HG03457 (cell line): ENCODE results near the gene ZNF492.
"Not testable (repeated sequence)": the region's sequence is repeated elsewhere in the genome, so short reads cannot be mapped to it uniquely, and the experiment has no call there.

Experiments
- ATAC-seq: cut with Tn5 transposase; IDR thresholded peaks from one replicate; pipeline ENCODE4 v1.9.1; 2021; ENCODE audit warnings: moderate number of reproducible peaks; ENCODE audit not compliant: unreplicated experiment

Gene ZNF492

DNA sequence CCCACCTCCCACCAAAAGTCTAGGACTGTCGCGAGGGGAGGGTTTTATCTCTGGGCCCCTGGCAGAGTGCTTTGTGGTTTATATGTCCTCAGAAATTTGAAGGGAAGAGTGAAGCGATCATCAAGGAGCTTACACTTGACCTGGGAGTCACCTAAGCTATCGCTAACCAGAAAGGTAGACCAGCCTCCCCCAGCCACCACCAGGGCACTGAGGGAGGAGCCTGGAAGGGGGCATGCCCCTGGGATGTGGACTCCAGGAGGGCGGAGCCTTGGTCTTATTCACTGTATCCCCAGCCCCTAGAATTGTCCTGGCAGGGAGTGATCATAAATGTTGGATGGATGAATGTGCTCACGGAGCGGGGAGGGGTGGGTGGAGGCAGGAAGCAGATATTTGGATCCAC is 16.9 kb upstream of the ZNF492 start:
- not testable (repeated sequence) for ATAC-seq

DNA sequence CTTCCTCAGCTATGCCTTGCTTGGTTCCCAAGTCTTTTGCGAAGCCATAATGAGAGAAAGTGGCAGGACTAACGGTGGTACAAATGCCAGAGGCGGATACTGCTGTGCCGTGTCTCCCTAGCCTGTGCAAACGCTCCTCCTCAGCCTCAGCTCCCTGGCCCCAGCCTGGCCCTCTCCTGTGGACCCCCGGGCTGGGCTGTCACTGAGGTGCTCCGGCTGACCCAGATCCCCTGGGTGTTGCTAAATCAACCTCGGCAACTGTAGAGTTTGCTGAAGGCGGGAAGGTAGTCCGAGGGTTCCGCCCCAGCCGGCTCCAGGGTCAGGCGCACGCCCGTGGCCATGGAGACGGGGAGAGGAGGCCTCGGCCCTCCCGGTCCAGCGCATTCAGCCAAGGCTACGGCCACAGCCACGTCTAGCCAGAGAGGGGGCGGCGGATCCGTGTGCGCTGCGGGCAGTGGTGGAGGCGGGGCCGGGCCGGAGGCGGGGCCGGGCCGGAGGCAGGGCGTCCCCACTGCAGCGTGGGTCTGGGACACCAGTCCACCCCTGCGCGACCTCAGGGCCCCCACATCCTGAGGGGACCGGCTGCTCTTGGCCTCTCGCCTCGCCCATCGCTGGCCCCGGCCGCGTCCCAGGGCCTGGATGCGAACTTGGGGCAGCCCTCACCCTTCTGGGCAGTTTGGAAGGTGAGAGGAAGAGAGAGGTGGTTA is 16.4 kb upstream of the ZNF492 start:
- ATAC-seq: no peak

DNA sequence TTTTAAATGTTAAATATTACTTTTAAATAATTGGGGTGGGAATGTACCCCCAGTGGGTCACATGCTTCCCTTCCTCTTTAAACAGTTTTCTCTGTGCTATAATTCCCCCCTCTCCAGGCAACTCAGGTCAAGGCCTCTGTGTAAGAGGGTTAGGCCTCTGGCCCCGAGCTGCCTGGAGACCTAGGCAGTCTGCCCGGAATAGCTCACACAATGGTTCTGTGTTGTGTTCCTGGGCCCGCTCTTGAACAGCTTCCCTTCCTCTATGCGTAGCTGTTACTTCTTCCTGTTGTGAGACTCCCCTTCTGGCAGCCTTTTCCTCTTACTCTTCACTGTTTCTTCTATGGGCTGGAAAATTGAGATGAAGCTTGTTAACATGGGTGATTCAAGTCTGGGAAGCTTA is 14.8 kb upstream of the ZNF492 start:
- ATAC-seq: no peak

DNA sequence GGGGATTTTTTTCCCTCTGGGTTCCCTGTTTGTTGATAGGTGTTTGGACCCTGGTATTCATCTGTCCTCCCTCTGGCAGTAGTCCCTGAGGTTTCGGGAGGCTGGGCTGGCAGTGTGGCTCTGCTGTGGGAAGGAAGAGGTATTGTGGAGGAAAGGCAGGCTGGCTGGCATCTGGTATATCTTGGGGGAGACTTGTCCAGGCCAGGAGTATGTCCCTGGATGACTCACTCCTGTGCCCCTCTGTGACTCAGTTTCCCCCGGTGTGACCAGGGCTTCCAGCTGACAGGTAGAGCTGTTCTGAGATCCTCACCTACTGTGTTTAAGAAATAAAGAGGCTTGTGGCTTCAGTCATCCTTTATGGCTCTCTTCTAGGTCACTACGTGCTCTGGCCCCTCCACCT is 14.2 kb upstream of the ZNF492 start:
- ATAC-seq: no peak

DNA sequence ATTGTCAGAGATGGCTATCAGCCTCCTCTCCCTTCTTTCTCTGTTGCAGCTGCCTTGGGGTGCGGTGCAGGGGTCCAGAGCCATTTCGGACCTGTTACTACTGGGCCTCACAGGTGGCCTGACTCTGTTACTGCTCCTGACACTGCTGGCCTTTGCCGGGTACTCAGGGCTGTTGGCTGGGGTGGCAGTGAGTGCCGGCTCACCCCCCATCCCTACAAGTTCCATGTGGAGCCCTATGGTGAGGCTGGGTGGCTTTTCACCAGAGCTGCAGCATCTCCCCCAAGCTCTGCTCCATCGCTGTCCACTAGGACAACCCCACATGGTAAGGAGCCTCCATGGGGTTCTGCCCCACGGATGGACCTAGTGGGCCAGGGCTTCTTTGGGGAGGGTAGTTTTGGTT is 13.7 kb upstream of the ZNF492 start:
- ATAC-seq: no peak

DNA sequence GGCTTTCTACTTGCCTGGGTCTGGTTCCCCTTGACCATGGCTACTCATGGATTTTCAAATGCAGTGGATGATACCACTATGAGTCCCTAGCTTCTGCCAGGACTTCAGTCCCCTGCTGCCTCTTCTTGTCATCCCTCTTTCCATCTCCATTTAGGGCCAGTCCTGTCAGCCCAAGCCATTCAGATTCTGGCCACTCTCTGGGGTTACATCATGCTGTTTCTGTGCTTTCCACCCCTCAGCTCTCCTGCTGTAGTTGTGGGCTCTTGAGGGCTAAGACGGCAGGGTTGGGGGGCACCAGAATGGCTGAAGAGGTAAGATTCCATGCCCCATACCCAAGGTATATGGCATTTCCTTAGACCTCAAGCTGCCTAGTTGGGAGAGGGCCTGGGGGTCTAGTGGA is 13.2 kb upstream of the ZNF492 start:
- ATAC-seq: no peak

DNA sequence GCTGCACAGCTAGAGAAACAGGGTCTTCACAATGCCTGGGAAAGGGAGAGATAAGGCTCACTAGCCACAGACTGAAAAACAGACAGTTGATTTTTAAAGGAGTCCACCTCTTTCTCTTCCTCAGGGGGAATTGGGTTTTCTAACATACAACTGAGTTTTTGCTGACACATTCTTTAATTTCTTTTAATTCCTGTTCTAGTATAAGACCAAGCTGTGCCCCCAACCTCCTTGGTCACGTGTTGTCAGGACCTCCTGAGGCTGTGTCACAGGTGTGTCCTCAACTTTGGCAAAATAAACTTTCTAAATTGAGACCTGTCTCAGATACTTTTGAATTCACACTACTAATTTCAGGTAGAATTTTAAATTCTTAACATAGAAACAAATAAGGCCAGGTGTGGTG is 12.1 kb upstream of the ZNF492 start:
- no peak for ATAC-seq

DNA sequence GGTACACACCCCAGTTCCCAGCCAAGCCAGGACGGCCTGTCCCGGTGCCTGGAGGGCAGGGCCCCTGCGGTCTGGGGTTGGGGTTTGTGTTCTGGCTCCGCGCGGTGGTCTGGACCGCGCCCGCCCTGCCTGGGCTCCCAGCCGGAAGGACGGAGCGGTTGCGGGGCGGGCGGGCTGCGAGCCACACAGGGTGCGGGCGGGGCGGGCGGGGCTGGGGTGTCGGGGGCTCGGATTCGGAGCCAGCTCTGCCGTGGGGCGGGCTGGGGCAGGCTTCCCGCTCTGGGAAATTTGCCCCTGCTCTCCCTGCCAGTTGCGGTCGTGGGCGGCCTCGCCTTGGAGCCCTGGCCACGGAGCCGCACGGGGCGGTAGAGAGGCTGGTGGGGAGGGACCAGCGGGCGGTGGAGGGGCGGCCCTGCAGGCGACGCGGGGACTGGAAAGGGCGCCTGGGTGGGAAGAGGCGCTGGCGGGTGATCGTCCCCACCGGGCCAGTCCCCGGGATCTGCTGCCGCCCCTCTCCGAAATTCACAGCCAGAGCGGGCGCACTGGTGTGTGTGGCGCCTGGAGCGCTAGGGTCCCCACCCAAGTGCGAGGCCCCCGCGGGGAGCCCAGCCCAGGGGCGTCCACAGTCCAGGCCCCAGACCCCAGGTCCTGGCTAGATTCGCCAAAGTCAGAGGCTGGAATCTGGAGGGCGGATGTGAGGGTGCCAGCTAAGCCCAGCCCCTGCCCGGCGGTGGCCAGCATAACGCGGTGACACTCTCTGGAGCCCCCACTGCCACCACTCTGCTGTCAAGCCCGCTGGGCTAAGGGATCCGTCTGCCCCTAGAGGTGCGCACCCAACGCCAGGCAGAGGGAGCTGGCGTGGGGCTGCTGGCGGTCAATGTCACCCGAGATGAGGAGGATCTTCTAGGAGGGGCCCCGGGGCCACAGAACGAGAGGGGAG is 11.0 kb upstream of the ZNF492 start:
- no peak for ATAC-seq

DNA sequence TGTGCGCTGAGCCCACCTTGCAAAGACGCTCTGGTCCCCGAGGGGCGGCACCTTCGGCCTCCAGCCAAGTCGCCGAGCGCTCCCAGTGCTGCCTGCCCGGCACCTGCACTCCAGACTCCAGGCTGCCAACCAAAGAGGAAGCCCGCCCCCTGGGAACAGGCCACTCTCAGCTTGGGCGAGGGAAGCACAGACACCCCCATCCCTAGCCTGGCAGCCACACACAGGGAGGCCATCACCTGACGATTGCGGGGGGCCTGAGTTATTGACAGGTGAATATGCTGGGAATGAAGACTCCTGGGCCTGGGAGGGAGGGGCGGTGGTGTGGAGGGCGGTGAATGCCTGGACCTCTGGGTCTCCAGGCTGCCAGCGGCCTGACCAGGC is 10.3 kb upstream of the ZNF492 start:
- ATAC-seq: no peak

DNA sequence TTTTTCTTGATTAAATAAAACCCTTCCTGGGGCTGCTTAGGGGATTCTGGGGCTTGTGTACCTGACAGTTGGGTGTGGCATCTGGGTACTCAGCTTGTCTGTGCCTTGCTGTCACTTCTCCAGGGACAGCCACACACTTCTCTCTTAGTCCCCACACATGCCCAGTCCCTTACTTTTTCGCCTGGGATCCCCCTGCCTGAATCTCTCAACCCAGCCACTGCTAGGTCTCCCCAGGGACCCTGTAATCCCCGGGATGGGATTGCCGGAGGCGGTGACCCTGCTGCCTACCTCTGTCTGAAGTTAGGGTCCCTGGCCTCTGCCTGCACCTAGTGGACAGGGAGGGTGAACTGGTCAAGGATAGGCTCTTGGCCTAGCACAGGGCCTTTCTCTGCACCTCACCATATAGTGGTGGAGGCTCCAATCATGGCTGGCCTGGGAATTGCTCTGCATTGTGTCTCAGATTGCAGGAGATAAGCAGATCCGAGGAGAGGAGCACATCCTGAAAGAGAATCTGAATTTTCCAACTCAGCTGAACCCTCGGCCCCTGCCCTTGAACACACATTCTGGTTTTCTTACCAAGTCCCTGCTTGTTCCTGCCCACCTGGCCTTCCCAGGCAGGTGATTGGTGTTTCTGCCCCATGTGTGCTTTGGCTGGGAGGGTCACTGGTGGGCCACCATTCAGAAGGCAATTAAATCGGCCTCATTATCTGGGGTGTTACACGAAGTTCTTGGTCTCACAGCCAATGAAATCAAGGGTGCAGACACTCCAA is 8.7 kb upstream of the ZNF492 start:
- no peak for ATAC-seq

DNA sequence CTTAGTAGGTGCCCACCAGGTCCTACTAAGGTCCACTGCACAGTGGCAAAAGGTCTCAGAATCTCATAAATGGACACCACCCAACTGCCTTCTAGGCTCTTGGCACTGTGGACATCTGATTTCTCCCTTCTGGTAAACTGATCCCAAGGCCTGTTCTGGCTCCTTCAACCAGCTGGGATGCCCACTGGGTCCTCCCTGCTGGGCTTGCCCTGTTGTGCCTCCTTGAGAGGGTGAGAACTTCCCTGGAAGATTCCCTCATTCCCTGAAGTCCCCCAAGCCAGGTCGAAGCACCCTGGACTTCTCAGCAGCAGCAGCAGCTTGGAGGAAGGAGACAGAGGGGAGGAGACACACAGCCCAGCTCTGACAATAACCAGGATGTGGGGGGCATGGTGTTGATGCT is 6.6 kb upstream of the ZNF492 start:
- no peak for ATAC-seq

DNA sequence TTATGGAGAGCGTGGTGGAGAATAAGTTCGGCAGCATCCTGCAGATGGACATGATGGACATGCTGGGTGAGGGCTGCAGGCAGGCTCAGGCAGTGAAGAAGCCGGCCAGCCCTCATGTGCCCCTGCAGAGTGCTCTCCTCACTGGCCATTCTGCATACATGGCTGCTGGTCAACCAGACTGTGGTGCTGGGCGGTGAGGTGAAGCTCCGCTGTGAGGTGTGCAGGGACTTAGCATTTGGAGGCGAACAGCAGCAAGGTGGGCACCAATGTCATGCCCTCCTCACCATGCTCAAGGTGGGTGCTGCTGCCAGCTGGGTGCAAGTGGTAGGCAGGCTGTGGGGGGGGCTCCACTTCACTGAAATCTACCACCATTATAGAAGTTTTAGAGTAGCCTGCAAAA is 5.7 kb upstream of the ZNF492 start:
- ATAC-seq: no peak

DNA sequence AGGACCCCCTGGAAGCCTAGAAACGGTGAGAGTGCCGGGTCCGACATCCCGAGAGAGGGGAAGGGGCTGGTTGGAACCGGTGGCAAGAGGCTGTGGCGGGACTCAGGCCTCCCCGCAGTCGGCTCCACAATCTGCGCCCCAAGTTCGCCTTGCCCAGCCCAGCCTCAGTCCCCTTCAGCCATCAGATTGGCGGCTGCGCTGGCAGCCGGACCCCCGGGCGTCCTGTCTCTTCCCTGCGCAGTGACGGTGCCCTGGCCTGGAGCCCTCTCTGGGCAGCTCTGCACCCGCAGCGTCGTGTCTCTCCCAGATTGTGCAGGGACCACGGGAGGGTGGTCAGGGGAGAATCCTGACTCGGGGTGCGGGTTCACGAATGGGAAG is 315 bp downstream of the ZNF492 start:
- ATAC-seq: no peak

DNA sequence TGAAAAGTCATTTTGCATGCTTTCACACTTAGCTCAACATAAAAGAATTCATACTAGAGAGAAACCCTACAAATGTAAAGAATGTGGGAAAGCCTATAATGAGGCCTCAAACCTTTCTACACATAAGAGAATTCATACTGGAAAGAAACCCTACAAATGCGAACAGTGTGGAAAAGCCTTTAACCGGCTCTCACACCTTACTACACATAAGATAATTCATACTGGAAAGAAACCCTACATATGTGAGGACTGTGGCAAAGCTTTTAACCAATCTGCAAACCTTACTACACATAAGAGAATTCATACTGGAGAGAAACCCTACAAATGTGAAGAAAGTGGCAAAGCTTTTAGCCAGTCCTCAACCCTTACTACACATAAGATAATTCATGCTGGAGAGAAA is 51.4 kb downstream of the ZNF492 start:
- ATAC-seq: not testable (repeated sequence)

DNA sequence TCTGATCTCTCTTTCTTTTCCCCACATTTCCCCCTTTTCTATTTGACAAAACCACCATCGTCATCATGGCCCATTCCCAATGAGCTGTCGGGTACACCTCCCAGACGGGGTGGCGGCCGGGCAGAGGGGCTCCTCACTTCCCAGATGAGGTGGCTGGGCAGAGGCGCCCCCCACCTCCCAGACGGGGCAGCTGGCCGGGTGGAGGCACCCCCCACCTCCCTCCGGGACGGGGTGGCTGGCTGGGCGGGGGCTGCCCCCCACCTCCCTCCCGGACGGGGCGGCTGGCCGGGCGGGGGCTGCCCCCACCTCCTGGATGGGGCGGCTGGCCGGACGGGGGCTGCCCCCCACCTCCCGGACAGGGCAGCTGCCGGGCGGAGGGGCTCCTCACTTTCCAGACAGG is 68.5 kb downstream of the ZNF492 start:
- not testable (repeated sequence) for ATAC-seq

DNA sequence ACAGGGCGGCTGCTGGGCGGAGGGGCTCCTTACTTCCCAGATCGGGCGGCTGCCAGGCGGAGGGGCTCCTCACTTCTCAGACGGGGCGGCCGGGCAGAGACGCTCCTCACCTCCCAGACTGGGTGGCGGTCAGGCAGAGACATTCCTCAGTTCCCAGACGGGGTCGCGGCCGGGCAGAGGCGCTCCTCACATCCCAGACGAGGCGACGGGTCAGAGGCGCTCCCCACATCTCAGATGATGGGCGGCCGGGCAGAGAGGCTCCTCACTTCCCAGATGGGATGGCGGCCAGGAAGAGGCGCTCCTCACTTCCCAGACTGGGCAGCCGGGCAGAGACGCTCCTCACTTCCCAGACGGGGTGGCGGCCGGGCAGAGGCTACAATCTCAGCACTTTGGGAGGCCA is 69.0 kb downstream of the ZNF492 start:
- ATAC-seq: not testable (repeated sequence)

DNA sequence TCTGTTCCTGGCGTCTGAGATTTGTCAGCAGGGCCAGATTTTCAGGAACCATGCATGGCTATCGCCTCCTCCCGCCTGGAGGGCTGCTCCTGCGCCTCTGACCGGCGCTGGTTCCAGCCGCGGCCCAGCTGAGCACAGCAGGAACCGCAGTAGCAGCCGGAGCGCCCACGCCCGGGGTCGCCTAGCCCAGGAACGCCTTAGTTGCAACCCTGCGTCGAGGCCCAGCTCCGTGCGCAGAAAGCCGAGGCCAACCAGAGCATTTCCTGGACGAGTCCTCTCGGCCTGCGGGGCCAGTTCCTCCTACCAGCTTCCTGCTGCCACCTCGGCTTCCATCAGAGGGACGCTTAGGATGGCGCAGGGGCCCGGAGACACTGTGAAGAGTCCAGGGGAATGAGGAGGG is 74.9 kb downstream of the ZNF492 start:
- no peak for ATAC-seq
